CD4-positive, alpha-beta T cell treated with Interleukin-17A for 4 hours (primary cell): ENCODE measurements around the gene CDX2.

Source experiments
- DNase-seq: peaks from one replicate; pipeline ENCODE4 v3.0.0-alpha.2; 2020; ENCODE audit warnings: mixed read lengths

Gene CDX2

GRCh38 chr13:27978301-27978968, 9.3 kb upstream of the CDX2 start:
- DNase-seq = no peak

GRCh38 chr13:27977476-27978300, 8.6 kb upstream of the CDX2 start:
- DNase-seq = no peak

- DNase-seq = no peak
Measured at GRCh38 chr13:27976362-27977091, 7.4 kb upstream of the CDX2 start.

- DNase-seq = no peak
Measured at GRCh38 chr13:27975564-27976361, 6.6 kb upstream of the CDX2 start.

GRCh38 chr13:27973961-27974662, 5.0 kb upstream of the CDX2 start:
- no peak for DNase-seq

GRCh38 chr13:27973291-27973690, 4.2 kb upstream of the CDX2 start:
- DNase-seq = no peak

GRCh38 chr13:27972478-27972820, 3.3 kb upstream of the CDX2 start:
- no peak for DNase-seq

- no peak for DNase-seq
Measured at GRCh38 chr13:27971776-27972477, 2.8 kb upstream of the CDX2 start.

- DNase-seq = no peak
Measured at GRCh38 chr13:27971236-27971645, 2.1 kb upstream of the CDX2 start.

GRCh38 chr13:27970382-27971235, 1.5 kb upstream of the CDX2 start:
- no peak for DNase-seq

GRCh38 chr13:27969866-27970229, 733 bp upstream of the CDX2 start:
- no peak for DNase-seq

GRCh38 chr13:27968316-27969081, 616 bp downstream of the CDX2 start:
- DNase-seq = no peak

GRCh38 chr13:27967736-27968315, 1.3 kb downstream of the CDX2 start:
- DNase-seq = no peak

- no peak for DNase-seq
Measured at GRCh38 chr13:27967203-27967735, 1.8 kb downstream of the CDX2 start.

GRCh38 chr13:27966641-27967202, 2.4 kb downstream of the CDX2 start:
- no peak for DNase-seq

GRCh38 chr13:27965740-27966640, 3.1 kb downstream of the CDX2 start:
- DNase-seq = no peak

- no peak for DNase-seq
Measured at GRCh38 chr13:27965343-27965739, 3.8 kb downstream of the CDX2 start.
